ENCODE results near the gene ITGA7.

DNA sequence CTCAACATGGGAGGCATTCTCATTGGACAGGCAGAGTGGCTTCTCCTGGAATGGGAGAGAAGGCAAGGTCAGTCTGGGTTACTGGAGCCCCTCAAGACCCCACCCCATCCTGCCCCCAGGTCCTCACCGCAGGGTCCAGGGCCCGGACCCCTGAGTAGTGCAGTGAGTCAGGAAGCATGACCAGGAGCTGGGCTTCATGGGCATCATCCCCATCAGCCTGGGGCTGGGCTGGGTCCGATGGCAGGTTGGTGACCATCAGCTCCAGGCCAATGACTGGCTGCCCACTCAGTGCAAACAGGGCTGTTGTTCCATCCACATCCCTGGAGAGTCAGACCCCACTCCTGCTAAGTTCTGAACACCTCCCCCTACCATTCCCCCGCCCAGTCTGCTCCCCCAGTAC, 13.1 kb downstream of the ITGA7 start:
- TF ChIP-seq, protein P1, sequence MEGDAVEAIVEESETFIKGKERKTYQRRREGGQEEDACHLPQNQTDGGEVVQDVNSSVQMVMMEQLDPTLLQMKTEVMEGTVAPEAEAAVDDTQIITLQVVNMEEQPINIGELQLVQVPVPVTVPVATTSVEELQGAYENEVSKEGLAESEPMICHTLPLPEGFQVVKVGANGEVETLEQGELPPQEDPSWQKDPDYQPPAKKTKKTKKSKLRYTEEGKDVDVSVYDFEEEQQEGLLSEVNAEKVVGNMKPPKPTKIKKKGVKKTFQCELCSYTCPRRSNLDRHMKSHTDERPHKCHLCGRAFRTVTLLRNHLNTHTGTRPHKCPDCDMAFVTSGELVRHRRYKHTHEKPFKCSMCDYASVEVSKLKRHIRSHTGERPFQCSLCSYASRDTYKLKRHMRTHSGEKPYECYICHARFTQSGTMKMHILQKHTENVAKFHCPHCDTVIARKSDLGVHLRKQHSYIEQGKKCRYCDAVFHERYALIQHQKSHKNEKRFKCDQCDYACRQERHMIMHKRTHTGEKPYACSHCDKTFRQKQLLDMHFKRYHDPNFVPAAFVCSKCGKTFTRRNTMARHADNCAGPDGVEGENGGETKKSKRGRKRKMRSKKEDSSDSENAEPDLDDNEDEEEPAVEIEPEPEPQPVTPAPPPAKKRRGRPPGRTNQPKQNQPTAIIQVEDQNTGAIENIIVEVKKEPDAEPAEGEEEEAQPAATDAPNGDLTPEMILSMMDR (IDR thresholded peaks at IDR 0.05), result no peak
- TF ChIP-seq, protein P2, sequence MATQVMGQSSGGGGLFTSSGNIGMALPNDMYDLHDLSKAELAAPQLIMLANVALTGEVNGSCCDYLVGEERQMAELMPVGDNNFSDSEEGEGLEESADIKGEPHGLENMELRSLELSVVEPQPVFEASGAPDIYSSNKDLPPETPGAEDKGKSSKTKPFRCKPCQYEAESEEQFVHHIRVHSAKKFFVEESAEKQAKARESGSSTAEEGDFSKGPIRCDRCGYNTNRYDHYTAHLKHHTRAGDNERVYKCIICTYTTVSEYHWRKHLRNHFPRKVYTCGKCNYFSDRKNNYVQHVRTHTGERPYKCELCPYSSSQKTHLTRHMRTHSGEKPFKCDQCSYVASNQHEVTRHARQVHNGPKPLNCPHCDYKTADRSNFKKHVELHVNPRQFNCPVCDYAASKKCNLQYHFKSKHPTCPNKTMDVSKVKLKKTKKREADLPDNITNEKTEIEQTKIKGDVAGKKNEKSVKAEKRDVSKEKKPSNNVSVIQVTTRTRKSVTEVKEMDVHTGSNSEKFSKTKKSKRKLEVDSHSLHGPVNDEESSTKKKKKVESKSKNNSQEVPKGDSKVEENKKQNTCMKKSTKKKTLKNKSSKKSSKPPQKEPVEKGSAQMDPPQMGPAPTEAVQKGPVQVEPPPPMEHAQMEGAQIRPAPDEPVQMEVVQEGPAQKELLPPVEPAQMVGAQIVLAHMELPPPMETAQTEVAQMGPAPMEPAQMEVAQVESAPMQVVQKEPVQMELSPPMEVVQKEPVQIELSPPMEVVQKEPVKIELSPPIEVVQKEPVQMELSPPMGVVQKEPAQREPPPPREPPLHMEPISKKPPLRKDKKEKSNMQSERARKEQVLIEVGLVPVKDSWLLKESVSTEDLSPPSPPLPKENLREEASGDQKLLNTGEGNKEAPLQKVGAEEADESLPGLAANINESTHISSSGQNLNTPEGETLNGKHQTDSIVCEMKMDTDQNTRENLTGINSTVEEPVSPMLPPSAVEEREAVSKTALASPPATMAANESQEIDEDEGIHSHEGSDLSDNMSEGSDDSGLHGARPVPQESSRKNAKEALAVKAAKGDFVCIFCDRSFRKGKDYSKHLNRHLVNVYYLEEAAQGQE (IDR thresholded peaks at IDR 0.05; ENCODE audit: insufficient read depth in 1 of 2, low read depth in 2 of 2, low read length in 1 of 2), result no peak
- no peak for TF ChIP-seq TCF7L2 (IDR thresholded peaks at IDR 0.05; ENCODE audit: low read depth, low read length)
- no peak for TF ChIP-seq SIN3A (IDR thresholded peaks at IDR 0.05; ENCODE audit: borderline replicate concordance, insufficient read depth, low read depth, low read length)

All from Panc1 (cell line).